H1 (cell line): ENCODE data around the gene RPL28. TPM values are rescaled to one million over a fixed set of nuclear protein-coding genes. Genes with fewer than 3 reads are reported as not detected.

Source experiments
- SAP30 ChIP-seq: fragments of 300-600 bp; sonication (generic); IDR thresholded peaks from 2 replicates; pipeline ENCODE4 v1.7.1; 2012; ENCODE audit warnings: low read length, moderate library complexity, mild to moderate bottlenecking, inconsistent platforms; ENCODE audit not compliant: insufficient read depth, insufficient replicate concordance
- SUZ12 ChIP-seq: fragments of 200-600 bp; sonication (generic); IDR thresholded peaks from 2 replicates; pipeline ENCODE4 v1.6.1; 2012; ENCODE audit warnings: mild to moderate bottlenecking, inconsistent platforms, low read length, moderate library complexity, mixed read lengths
- polyA plus RNA-seq, 7 experiments: library from polyadenylated mRNA; depleted of rRNA in 3 of 7; stranded (reverse) in 5 of 7; unstranded in 2 of 7; fragments of >200 nt in 5 of 7; fragments of 200-250 nt in 2 of 7; gene quantifications; 1 replicate in 5 of 7; 2 replicates in 1 of 7; 4 replicates in 1 of 7; pipeline versions ENCODE4 v1.2.1 to v1.2.3, GENCODE V29; 2011 to 2013; ENCODE audit warnings: missing spikeins in 2 of 7, mixed read lengths in 2 of 7
- total RNA-seq: library from RNA; stranded (reverse); fragmentation: NEBNext Ultra II Directional; extraction: Animal tissue kit (Norgen Biotek cat#: 25700); gene quantifications from 2 replicates; pipeline ENCODE4 v1.2.1, GENCODE V29; 2021

Gene RPL28
- total and polyA plus RNA-seq, 2 of the 8 experiments (the other 6 are each of a cell fraction or from before 2014, with no cell fraction given) = 2,123 to 8,402 TPM

DNA sequence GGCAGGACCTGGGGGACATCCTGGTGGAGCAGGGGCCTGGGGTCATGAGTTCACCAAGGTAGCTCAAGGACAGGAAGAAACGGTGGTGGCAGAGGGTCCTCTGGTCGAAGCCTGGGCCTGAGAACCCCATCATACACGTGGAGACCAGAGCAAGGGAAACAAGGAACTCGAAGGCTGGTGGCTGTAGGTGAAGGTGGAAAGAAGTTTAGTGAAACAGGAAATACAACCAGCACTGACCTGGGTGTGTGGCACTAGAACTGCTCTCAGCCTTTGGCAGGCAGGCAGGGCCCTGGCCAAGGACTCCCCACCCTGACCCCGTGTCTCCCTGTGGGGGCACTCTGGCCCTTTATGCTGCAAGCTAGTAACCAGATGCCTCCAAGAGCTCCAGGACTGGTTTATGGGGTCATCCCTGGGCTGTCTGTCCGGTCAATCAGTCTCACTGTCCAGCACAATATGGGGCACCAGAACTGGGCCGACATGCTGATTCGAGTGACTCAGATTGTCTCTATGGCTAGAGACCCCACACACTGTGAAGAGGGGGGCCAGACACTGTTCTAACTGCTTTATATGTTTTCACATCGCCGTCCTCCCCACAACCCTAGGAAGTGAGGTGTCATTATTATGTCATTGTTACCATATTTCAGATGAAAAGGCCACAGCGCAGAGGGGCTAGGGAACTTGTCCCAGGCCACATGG, 35.0 kb upstream of the RPL28 start (continued):
- no peak for TF ChIP-seq SAP30
- TF ChIP-seq SUZ12 = no peak
- TF ChIP-seq, all 59 proteins: peak for 0
